ENCODE data around the gene NDOR1.

NDOR1 gene

GRCh38 chr9:137160054-137160425, 45.5 kb upstream of the NDOR1 start:
- TF ChIP-seq REST (IDR thresholded peaks at IDR 0.05; ENCODE audit: insufficient replicate concordance, low read depth) (no peak), POLR2AphosphoS5 (IDR thresholded peaks at IDR 0.05; ENCODE audit: low read depth) (no peak), GABPA (IDR thresholded peaks at IDR 0.05; ENCODE audit: low read depth) (no peak), SPI1 (IDR thresholded peaks at IDR 0.05; ENCODE audit: borderline replicate concordance, low read depth) (no peak), CTCF (IDR thresholded peaks at IDR 0.05; ENCODE audit: insufficient read depth, low read length) (no peak)
- Histone ChIP-seq H3K4me3 (replicated peaks; ENCODE audit: insufficient read depth, low read length) (no peak overlapping the region), H3K27me3 (ENCODE audit: insufficient read depth, poor library complexity, severe bottlenecking) (peaks cover 71% of the 10 kb centered on the region), H3K27ac (replicated peaks) (no peak overlapping the region)
- no peak for DNase-seq (ENCODE audit: low read depth in 1 of 2, low spot score in 1 of 2)

GRCh38 chr9:137160716-137161557, 44.6 kb upstream of the NDOR1 start:
- Histone ChIP-seq H3K27me3 (ENCODE audit: insufficient read depth, poor library complexity, severe bottlenecking) (peaks cover 66% of the 10 kb centered on the region), H3K27ac (replicated peaks) (no peak overlapping the region), H3K4me3 (replicated peaks; ENCODE audit: insufficient read depth, low read length) (no peak overlapping the region)
- TF ChIP-seq SPI1 (IDR thresholded peaks at IDR 0.05; ENCODE audit: borderline replicate concordance, low read depth) (no peak), REST (IDR thresholded peaks at IDR 0.05; ENCODE audit: insufficient replicate concordance, low read depth) (no peak), POLR2AphosphoS5 (IDR thresholded peaks at IDR 0.05; ENCODE audit: low read depth) (no peak), CTCF (IDR thresholded peaks at IDR 0.05; ENCODE audit: insufficient read depth, low read length) (no peak), GABPA (IDR thresholded peaks at IDR 0.05; ENCODE audit: low read depth) (no peak)
- DNase-seq (ENCODE audit: low read depth in 1 of 2, low spot score in 1 of 2), result no peak

GRCh38 chr9:137161558-137162486, 43.7 kb upstream of the NDOR1 start:
- Histone ChIP-seq H3K27ac (replicated peaks) (no peak overlapping the region), H3K27me3 (ENCODE audit: insufficient read depth, poor library complexity, severe bottlenecking) (peaks cover 61% of the 10 kb centered on the region), H3K4me3 (replicated peaks; ENCODE audit: insufficient read depth, low read length) (no peak overlapping the region)
- no peak for DNase-seq (ENCODE audit: low read depth in 1 of 2, low spot score in 1 of 2)
- TF ChIP-seq POLR2AphosphoS5 (IDR thresholded peaks at IDR 0.05; ENCODE audit: low read depth) (no peak), REST (IDR thresholded peaks at IDR 0.05; ENCODE audit: insufficient replicate concordance, low read depth) (no peak), GABPA (IDR thresholded peaks at IDR 0.05; ENCODE audit: low read depth) (no peak), SPI1 (IDR thresholded peaks at IDR 0.05; ENCODE audit: borderline replicate concordance, low read depth) (no peak), CTCF (IDR thresholded peaks at IDR 0.05; ENCODE audit: insufficient read depth, low read length) (no peak)

Measured in HL-60 (cell line).